ENCODE measurements around the gene AMDHD2.

DNA sequence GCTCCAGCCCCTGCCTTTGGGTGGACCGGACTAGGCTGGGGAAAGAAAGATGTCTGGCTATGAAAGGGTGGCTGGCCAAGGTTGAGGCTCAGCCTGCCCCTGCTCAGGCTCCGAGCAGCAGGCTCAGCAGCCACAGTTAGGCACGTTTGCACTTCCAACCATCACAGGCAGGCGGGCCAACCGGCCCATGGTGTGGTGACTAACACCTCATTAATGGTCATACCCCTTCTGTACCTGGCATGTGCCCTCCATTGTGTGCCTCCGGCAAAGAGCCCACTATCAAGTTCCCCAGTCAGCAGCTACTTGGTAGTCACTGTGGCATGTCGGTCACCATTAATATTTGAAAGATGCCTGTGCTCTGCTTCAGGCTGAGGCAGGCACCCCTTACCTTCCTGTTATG lies 38.5 kb upstream of the AMDHD2 start:
- TF ChIP-seq, protein P1, sequence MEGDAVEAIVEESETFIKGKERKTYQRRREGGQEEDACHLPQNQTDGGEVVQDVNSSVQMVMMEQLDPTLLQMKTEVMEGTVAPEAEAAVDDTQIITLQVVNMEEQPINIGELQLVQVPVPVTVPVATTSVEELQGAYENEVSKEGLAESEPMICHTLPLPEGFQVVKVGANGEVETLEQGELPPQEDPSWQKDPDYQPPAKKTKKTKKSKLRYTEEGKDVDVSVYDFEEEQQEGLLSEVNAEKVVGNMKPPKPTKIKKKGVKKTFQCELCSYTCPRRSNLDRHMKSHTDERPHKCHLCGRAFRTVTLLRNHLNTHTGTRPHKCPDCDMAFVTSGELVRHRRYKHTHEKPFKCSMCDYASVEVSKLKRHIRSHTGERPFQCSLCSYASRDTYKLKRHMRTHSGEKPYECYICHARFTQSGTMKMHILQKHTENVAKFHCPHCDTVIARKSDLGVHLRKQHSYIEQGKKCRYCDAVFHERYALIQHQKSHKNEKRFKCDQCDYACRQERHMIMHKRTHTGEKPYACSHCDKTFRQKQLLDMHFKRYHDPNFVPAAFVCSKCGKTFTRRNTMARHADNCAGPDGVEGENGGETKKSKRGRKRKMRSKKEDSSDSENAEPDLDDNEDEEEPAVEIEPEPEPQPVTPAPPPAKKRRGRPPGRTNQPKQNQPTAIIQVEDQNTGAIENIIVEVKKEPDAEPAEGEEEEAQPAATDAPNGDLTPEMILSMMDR (IDR thresholded peaks at IDR 0.05) = no peak
- TF ChIP-seq POLR2AphosphoS5 (IDR thresholded peaks at IDR 0.05; ENCODE audit: insufficient read depth in 1 of 2, low read depth in 1 of 2) (no peak), POLR2A (IDR thresholded peaks at IDR 0.05) (no peak)
